B cell (primary cell): Measurements from ENCODE around the gene SPRYD3. TPM values are rescaled to one million over a fixed set of nuclear protein-coding genes. Genes with fewer than 3 reads are reported as not detected.

Experiments used
- ATAC-seq: fragments of 200-7000 bp; cut with Tn5 transposase; one replicate; pipeline ENCODE4 v1.10.0; 2021; ENCODE audit warnings: low read depth, mild to moderate bottlenecking, moderate number of reproducible peaks, moderate library complexity
- CTCF ChIA-PET: fragments of 350-600 bp; sonication (Branson Sonifier 250); formaldehyde crosslinking; loops from one replicate; lab custom pipeline; 2021; ENCODE audit warnings: antibody characterized with exemption, inconsistent platforms; lab: Charles Lee
- POLR2A ChIA-PET: fragments of 350-600 bp; sonication (Branson Sonifier 250); formaldehyde crosslinking; loops from one replicate; lab custom pipeline; 2021; ENCODE audit warnings: antibody characterized with exemption; lab: Charles Lee
- DNase-seq: peaks from one replicate; pipeline ENCODE4 v3.0.0; 2013
- H2AFZ ChIP-seq: 2 replicates; pipeline ENCODE4 v1.6.1; 2012; ENCODE audit warnings: mild to moderate bottlenecking, low read depth, low read length; ENCODE audit not compliant: insufficient read depth, poor library complexity, severe bottlenecking
- H3K27ac ChIP-seq, 2 donors: 1 replicate in 1 of 2; 2 replicates in 1 of 2; pipeline ENCODE4 v1.5.1; 2012 to 2013; ENCODE audit warnings: low read length in 2 of 2, mild to moderate bottlenecking in 2 of 2, moderate library complexity in 1 of 2
- H3K27me3 ChIP-seq, 4 experiments: fragments of 200-600 bp in 1 of 4; sonication (generic) in 1 of 4; replicated peaks in 1 of 4; 1 replicate in 2 of 4; 2 replicates in 2 of 4; pipeline versions ENCODE4 v1.6.1 to v1.7.0; 2013 to 2016; ENCODE audit warnings: low read length in 3 of 4, mild to moderate bottlenecking in 2 of 4, mixed read lengths in 1 of 4, moderate library complexity in 1 of 4; ENCODE audit not compliant: insufficient read depth in 4 of 4, control insufficient read depth in 3 of 4; ENCODE audit errors: control extremely low read depth in 1 of 4
- H3K36me3 ChIP-seq, 2 experiments: replicated peaks in 1 of 2; 1 replicate in 1 of 2; 2 replicates in 1 of 2; pipeline versions ENCODE4 v1.6.1 to v1.7.1; 2013; ENCODE audit warnings: low read length in 1 of 2; ENCODE audit not compliant: insufficient read depth in 2 of 2, control insufficient read depth in 1 of 2; ENCODE audit errors: control extremely low read depth in 1 of 2, extremely low read depth in 1 of 2
- H3K4me1 ChIP-seq, 2 donors: fragments of 200-600 bp in 1 of 2; sonication (generic) in 1 of 2; 1 replicate in 1 of 2; 2 replicates in 1 of 2; pipeline versions ENCODE4 v1.5.1 to v1.6.1; 2013 to 2017; ENCODE audit warnings: low read length in 2 of 2; ENCODE audit not compliant: control insufficient read depth in 2 of 2, insufficient read depth in 2 of 2
- H3K4me2 ChIP-seq: replicated peaks from 2 replicates; pipeline ENCODE3; 2012; ENCODE audit warnings: mild to moderate bottlenecking, low read depth, low read length; ENCODE audit not compliant: poor library complexity, severe bottlenecking
- H3K4me3 ChIP-seq, 5 experiments: fragments of 200-600 bp in 1 of 5; sonication (generic) in 1 of 5; 1 replicate in 3 of 5; 2 replicates in 2 of 5; pipeline versions ENCODE4 v1.5.1 to v1.7.0; 2011 to 2016; ENCODE audit warnings: low read length in 4 of 5, mild to moderate bottlenecking in 4 of 5, low read depth in 2 of 5, control low read depth in 1 of 5, moderate library complexity in 1 of 5; ENCODE audit not compliant: insufficient read depth in 1 of 5; ENCODE audit errors: control extremely low read depth in 1 of 5, extremely low read depth in 1 of 5
- H3K79me2 ChIP-seq: fragments of 200-600 bp; sonication (generic); one replicate; pipeline ENCODE4 v1.6.0; 2016; ENCODE audit warnings: low read length; ENCODE audit not compliant: control insufficient read depth, insufficient read depth
- H3K9ac ChIP-seq: fragments of 200-600 bp; sonication (generic); 2 replicates; pipeline ENCODE4 v1.6.1; 2017; ENCODE audit warnings: mild to moderate bottlenecking, low read length, moderate library complexity
- H3K9me3 ChIP-seq, 3 donors: one replicate each; pipeline versions ENCODE4 v1.6.1 to v1.7.1; 2013; ENCODE audit warnings: low read length in 2 of 3; ENCODE audit not compliant: control insufficient read depth in 2 of 3, insufficient read depth in 1 of 3; ENCODE audit errors: control extremely low read depth in 1 of 3
- H4K20me1 ChIP-seq: 2 replicates; pipeline ENCODE4 v1.6.0; 2012; ENCODE audit warnings: mild to moderate bottlenecking, low read length; ENCODE audit not compliant: insufficient read depth, control insufficient read depth, poor library complexity, severe bottlenecking
- H3K27ac Mint-ChIP-seq: one replicate; pipeline ENCODE4 v1.8.0; 2021; ENCODE audit warnings: mixed read lengths
- H3K27me3 Mint-ChIP-seq: one replicate; pipeline ENCODE4 v1.8.0; 2021; ENCODE audit warnings: mixed read lengths
- H3K4me1 Mint-ChIP-seq: one replicate; pipeline ENCODE4 v1.8.0; 2021; ENCODE audit warnings: mixed read lengths
- H3K4me3 Mint-ChIP-seq: one replicate; pipeline ENCODE4 v1.8.0; 2021; ENCODE audit warnings: mixed read lengths
- H3K9me3 Mint-ChIP-seq: one replicate; pipeline ENCODE4 v1.8.0; 2022; ENCODE audit warnings: mixed read lengths; ENCODE audit not compliant: insufficient read depth
- EZH2 ChIP-seq: IDR thresholded peaks from 2 replicates; pipeline ENCODE4 v1.6.1; 2012; ENCODE audit warnings: borderline replicate concordance, low read depth, mild to moderate bottlenecking, moderate library complexity, low read length; ENCODE audit not compliant: insufficient read depth, poor library complexity, severe bottlenecking
- WGBS: methylation state at CpG from one replicate; pipeline ENCODE4 v1.1.5; 2013; ENCODE audit warnings: missing lambda C conversion rate; ENCODE audit not compliant: insufficient coverage; 5-methylcytosine and 5-hydroxymethylcytosine counted together
- intact Hi-C: fragments of 100-400 bp; cut with micrococcal nuclease; formaldehyde crosslinking; loops from one replicate; pipeline ENCODE4 v1.10.0; 2022
- polyA plus RNA-seq: library from polyadenylated mRNA; depleted of rRNA; stranded (reverse); fragments of >200 nt; gene quantifications from 2 replicates; pipeline ENCODE4 v1.2.3, GENCODE V29; 2012
- total RNA-seq, 2 donors: library from RNA; stranded (reverse); fragments of 120-200 nt in 1 of 2; gene quantifications; 1 replicate in 1 of 2; 2 replicates in 1 of 2; pipeline versions ENCODE4 v1.2.3 to v1.2.4, GENCODE V29; 2013 to 2022
- TF ChIP-seq, protein P1 (sequence below): fragments of 200-600 bp; IDR thresholded peaks from one replicate; pipeline ENCODE4 v1.8.0; 2022; ENCODE audit warnings: antibody characterized with exemption, mild to moderate bottlenecking

SPRYD3 gene
- total and polyA plus RNA-seq, 2 donors (not counting 1 experiment from before 2014, with no cell fraction given) = 15.9 to 43.3 TPM

DNA sequence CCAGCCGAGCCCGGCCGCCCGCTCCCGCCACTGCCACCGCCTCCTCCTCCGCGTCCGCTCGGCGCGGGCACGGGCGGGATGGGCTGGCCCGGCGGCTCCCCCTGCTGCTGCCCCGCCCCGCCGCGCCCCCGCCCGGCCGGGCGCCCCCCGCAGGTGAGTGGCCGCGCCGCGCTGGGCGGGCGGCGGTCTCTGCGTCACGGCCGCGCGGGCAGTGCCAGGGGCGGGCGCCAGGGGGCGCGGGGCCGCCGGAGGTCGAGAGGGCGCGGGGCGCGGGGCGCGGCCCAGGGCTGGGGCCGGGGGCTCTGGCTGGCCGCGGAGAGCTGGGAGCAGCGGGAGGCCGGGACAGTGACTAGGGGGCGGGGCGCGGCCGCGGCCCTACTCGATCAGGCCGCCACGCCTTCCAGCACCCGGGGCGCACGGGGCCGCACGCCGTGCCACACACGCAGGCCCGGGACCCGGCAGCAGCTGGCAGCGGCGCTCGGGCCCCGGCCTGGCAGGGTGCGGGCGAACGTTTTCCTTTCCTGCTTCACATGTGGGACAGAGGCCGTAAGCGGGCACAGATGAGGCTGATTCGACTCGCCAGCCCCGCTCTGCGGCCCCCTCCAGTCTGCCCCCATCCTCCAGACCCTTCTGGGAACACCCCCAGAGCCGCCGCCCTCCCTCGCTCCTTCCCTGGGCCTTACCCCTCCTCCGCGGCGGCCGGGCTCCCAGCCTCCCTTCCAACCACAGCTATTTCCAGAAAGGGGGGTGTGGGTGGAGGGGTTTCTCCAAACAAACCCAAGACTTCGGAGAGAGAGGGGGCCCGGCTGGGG, 31.8 kb downstream of the SPRYD3 start:
- no peak for TF ChIP-seq EZH2
- TF ChIP-seq, protein P1, sequence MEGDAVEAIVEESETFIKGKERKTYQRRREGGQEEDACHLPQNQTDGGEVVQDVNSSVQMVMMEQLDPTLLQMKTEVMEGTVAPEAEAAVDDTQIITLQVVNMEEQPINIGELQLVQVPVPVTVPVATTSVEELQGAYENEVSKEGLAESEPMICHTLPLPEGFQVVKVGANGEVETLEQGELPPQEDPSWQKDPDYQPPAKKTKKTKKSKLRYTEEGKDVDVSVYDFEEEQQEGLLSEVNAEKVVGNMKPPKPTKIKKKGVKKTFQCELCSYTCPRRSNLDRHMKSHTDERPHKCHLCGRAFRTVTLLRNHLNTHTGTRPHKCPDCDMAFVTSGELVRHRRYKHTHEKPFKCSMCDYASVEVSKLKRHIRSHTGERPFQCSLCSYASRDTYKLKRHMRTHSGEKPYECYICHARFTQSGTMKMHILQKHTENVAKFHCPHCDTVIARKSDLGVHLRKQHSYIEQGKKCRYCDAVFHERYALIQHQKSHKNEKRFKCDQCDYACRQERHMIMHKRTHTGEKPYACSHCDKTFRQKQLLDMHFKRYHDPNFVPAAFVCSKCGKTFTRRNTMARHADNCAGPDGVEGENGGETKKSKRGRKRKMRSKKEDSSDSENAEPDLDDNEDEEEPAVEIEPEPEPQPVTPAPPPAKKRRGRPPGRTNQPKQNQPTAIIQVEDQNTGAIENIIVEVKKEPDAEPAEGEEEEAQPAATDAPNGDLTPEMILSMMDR = peak; percentile 15
- WGBS = under 1% methylated on average over 83 of the region's 94 CpGs
- Histone ChIP-seq H3K27me3 (peaks cover 0 to 2% (median 0%) of the 10 kb centered on the region in 4 experiments), H3K4me3 (peak overlapping the region in 4 of 5 experiments; percentile 73 to 92 (median 84)), H3K27ac (peak overlapping the region; percentile 38 to 65), H3K9ac (peak overlapping the region; percentile 92), H3K36me3 (no peaks in the 10 kb centered on the region), H3K4me2 (peak overlapping the region; percentile 100), H3K79me2 (no peaks in the 10 kb centered on the region), H2AFZ (peak overlapping the region; percentile 100), H3K9me3 (no peaks in the 10 kb centered on the region), H3K4me1 (peaks cover 13 to 17% of the 10 kb centered on the region in 2 donors), H4K20me1 (no peaks in the 10 kb centered on the region)
- no peaks in the 10 kb centered on the region for H3K27me3 Mint-ChIP-seq
- H3K9me3 Mint-ChIP-seq = no peaks in the 10 kb centered on the region
- H3K27ac Mint-ChIP-seq = peak overlapping the region; percentile 68
- peak; percentile 86 for DNase-seq
- H3K4me1 Mint-ChIP-seq = peaks cover 9% of the 10 kb centered on the region
- ChIA-PET CTCF (interaction anchor here (1.0 to 3.2 kb wide), 6 partner anchors 8 to 52 kb away, joined by 3 to 17 read pairs (median 6); no protein-coding TSS in a partner anchor), POLR2A (interaction anchor here (0.9 to 1.2 kb wide), 2 partner anchors 41 to 209 kb away, joined by 3 to 4 read pairs; partner anchors contain the start of gene EIF4B)
- peak; percentile 91 for ATAC-seq
- H3K4me3 Mint-ChIP-seq = peak overlapping the region; percentile 69
- intact Hi-C loops = loop anchor here (2.0 kb wide), 2 partner anchors 41 to 133 kb away; partner anchors contain the start of genes CSAD, EIF4B and ZNF740
